H1 (cell line): Measurements from ENCODE around the gene TEX35. TPM values are rescaled to one million over a fixed set of nuclear protein-coding genes. Genes with fewer than 3 reads are reported as not detected.

Source experiments
- CTCF ChIA-PET: fragments of 300-600 bp; sonication (Branson Sonifier 250); formaldehyde crosslinking; loops from one replicate; lab custom pipeline; 2021; ENCODE audit not compliant: partially characterized antibody; lab: Charles Lee
- POLR2A ChIA-PET: fragments of 300-600 bp; sonication (Branson Sonifier 250); formaldehyde crosslinking; loops from one replicate; lab custom pipeline; 2021; ENCODE audit warnings: inconsistent platforms; ENCODE audit not compliant: partially characterized antibody; lab: Charles Lee
- DNase-seq, 2 experiments: peaks; one replicate each; pipeline versions ENCODE4 v3.0.0 to v3.0.0-alpha.2; 2010 to 2022; ENCODE audit warnings: low spot score in 2 of 2, low read depth in 1 of 2, mixed read lengths in 1 of 2
- FAIRE-seq: peaks from 2 replicates; lab custom pipeline; 2011; peaks lifted over from hg19 to GRCh38; lab: Jason Lieb, UNC
- H2AFZ ChIP-seq: 2 replicates; pipeline ENCODE4 v1.8.1; 2012; ENCODE audit warnings: low read length, inconsistent platforms
- H2AK5ac ChIP-seq: 2 replicates; pipeline ENCODE4 v1.6.1; 2013; ENCODE audit warnings: low read depth, low read length
- H2BK120ac ChIP-seq: replicated peaks from 2 replicates; pipeline ENCODE3; 2013; ENCODE audit warnings: low read depth, low read length, inconsistent platforms
- H2BK12ac ChIP-seq: 2 replicates; pipeline ENCODE4 v1.6.1; 2013; ENCODE audit warnings: low read depth, low read length
- H2BK15ac ChIP-seq: 2 replicates; pipeline ENCODE4 v1.6.1; 2013; ENCODE audit warnings: low read length
- H2BK20ac ChIP-seq: 2 replicates; pipeline ENCODE4 v1.6.1; 2013; ENCODE audit warnings: low read length
- H2BK5ac ChIP-seq: 2 replicates; pipeline ENCODE4 v1.6.1; 2013; ENCODE audit warnings: low read depth, low read length
- H3K14ac ChIP-seq: 2 replicates; pipeline ENCODE4 v1.6.1; 2013; ENCODE audit warnings: inconsistent platforms; ENCODE audit not compliant: insufficient read length
- H3K18ac ChIP-seq: 2 replicates; pipeline ENCODE4 v1.6.1; 2013; ENCODE audit warnings: low read length; ENCODE audit errors: extremely low read depth
- H3K23ac ChIP-seq: 2 replicates; pipeline ENCODE4 v1.6.1; 2013; ENCODE audit warnings: inconsistent platforms; ENCODE audit not compliant: insufficient read length
- H3K23me2 ChIP-seq: 2 replicates; pipeline ENCODE4 v1.6.1; 2013; ENCODE audit warnings: low read depth, low read length
- H3K27ac ChIP-seq: 2 replicates; pipeline ENCODE4 v1.6.1; 2011; ENCODE audit warnings: low read depth, low read length, inconsistent platforms
- H3K27me3 ChIP-seq, 4 experiments: replicated peaks in 1 of 4; 1 replicate in 1 of 4; 2 replicates in 3 of 4; pipeline versions ENCODE4 v1.6.1 to v1.8.1; 2011 to 2013; ENCODE audit warnings: low read length in 3 of 4, mild to moderate bottlenecking in 3 of 4, inconsistent platforms in 2 of 4, mixed read lengths in 2 of 4, moderate library complexity in 1 of 4; ENCODE audit not compliant: control insufficient read depth in 3 of 4, insufficient read depth in 3 of 4; ENCODE audit errors: extremely low read depth in 1 of 4
- H3K36me3 ChIP-seq, 4 experiments: 2 replicates each; pipeline versions ENCODE4 v1.6.1 to v1.8.1; 2011 to 2013; ENCODE audit warnings: mild to moderate bottlenecking in 4 of 4, low read length in 3 of 4, moderate library complexity in 2 of 4, control low read depth in 1 of 4, inconsistent platforms in 1 of 4; ENCODE audit not compliant: insufficient read depth in 4 of 4, control insufficient read depth in 2 of 4
- H3K4ac ChIP-seq: replicated peaks from 2 replicates; pipeline ENCODE3; 2013; ENCODE audit warnings: low read length, low read depth, mixed read lengths, inconsistent platforms; ENCODE audit not compliant: insufficient read length
- H3K4me1 ChIP-seq, 4 experiments: replicated peaks in 1 of 4; 1 replicate in 1 of 4; 2 replicates in 3 of 4; pipeline versions ENCODE4 v1.6.1 to v1.8.1; 2011 to 2013; ENCODE audit warnings: low read length in 3 of 4, inconsistent platforms in 2 of 4, mixed read lengths in 1 of 4; ENCODE audit not compliant: insufficient read depth in 4 of 4, control insufficient read depth in 3 of 4
- H3K4me2 ChIP-seq, 2 experiments: 2 replicates each; pipeline versions ENCODE4 v1.6.1 to v1.8.1; 2011 to 2013; ENCODE audit warnings: low read depth in 2 of 2, low read length in 2 of 2, control low read depth in 1 of 2, inconsistent platforms in 1 of 2, mild to moderate bottlenecking in 1 of 2; ENCODE audit not compliant: insufficient read depth in 1 of 2
- H3K4me3 ChIP-seq, 4 experiments: fragments of 200-600, 300-600 bp in 1 of 4; sonication (generic), shearing (Covaris generic), sonication (Bioruptor Twin) in 1 of 4; 2 replicates each; pipeline versions ENCODE4 v1.5.1 to v1.8.1; 2011 to 2016; ENCODE audit warnings: low read length in 4 of 4, low read depth in 3 of 4, control low read depth in 2 of 4, inconsistent platforms in 2 of 4, mild to moderate bottlenecking in 2 of 4, mixed read lengths in 1 of 4, moderate library complexity in 1 of 4; ENCODE audit not compliant: insufficient read depth in 2 of 4; ENCODE audit errors: extremely low read depth in 1 of 4
- H3K56ac ChIP-seq: replicated peaks from 2 replicates; pipeline ENCODE3; 2013; ENCODE audit warnings: low read depth, mild to moderate bottlenecking, mixed read lengths, low read length, inconsistent platforms; ENCODE audit not compliant: insufficient read length
- H3K79me1 ChIP-seq: 2 replicates; pipeline ENCODE4 v1.6.1; 2013; ENCODE audit warnings: low read depth, low read length, control low read depth
- H3K79me2 ChIP-seq, 2 experiments: 2 replicates each; pipeline versions ENCODE4 v1.6.1 to v1.8.1; 2012 to 2013; ENCODE audit warnings: low read length in 2 of 2, mild to moderate bottlenecking in 2 of 2, inconsistent platforms in 1 of 2; ENCODE audit not compliant: insufficient read depth in 2 of 2, control insufficient read depth in 1 of 2
- H3K9ac ChIP-seq, 4 experiments: replicated peaks in 1 of 4; 1 replicate in 1 of 4; 2 replicates in 3 of 4; pipeline versions ENCODE4 v1.6.1 to v1.8.1; 2011 to 2013; ENCODE audit warnings: low read depth in 3 of 4, low read length in 3 of 4, control low read depth in 2 of 4, mild to moderate bottlenecking in 2 of 4, moderate library complexity in 2 of 4, inconsistent platforms in 1 of 4; ENCODE audit errors: extremely low read depth in 1 of 4
- H3K9me3 ChIP-seq, 2 experiments: 2 replicates each; pipeline versions ENCODE4 v1.6.1 to v1.8.1; 2012 to 2013; ENCODE audit warnings: mild to moderate bottlenecking in 2 of 2, moderate library complexity in 2 of 2, control low read depth in 1 of 2, inconsistent platforms in 1 of 2, low read depth in 1 of 2, low read length in 1 of 2, mixed read lengths in 1 of 2; ENCODE audit not compliant: insufficient read depth in 2 of 2
- H4K20me1 ChIP-seq, 2 experiments: replicated peaks in 1 of 2; 2 replicates each; pipeline versions ENCODE3 to v1.8.1; 2011 to 2013; ENCODE audit warnings: inconsistent platforms in 2 of 2, low read length in 2 of 2, mild to moderate bottlenecking in 1 of 2; ENCODE audit not compliant: insufficient read depth in 2 of 2, control insufficient read depth in 1 of 2
- H4K5ac ChIP-seq: 2 replicates; pipeline ENCODE4 v1.6.1; 2013; ENCODE audit warnings: low read length, low read depth, mixed read lengths, inconsistent platforms; ENCODE audit not compliant: insufficient read length
- H4K8ac ChIP-seq: 2 replicates; pipeline ENCODE4 v1.8.0; 2013; ENCODE audit warnings: mild to moderate bottlenecking, moderate library complexity, low read length, inconsistent platforms; ENCODE audit not compliant: insufficient read depth; ENCODE audit errors: extremely low read depth
- H4K91ac ChIP-seq: replicated peaks from 2 replicates; pipeline ENCODE3; 2013; ENCODE audit warnings: low read length, mixed read lengths, inconsistent platforms; ENCODE audit not compliant: insufficient read length
- CHD1 ChIP-seq: IDR thresholded peaks from 2 replicates; pipeline ENCODE4 v1.6.1; 2012; ENCODE audit warnings: low read depth, low read length, improper control_type of control experiment
- CTCF ChIP-seq, 3 experiments: IDR thresholded peaks; 1 replicate in 2 of 3; 2 replicates in 1 of 3; pipeline versions ENCODE4 v1.5.1 to v1.6.1; 2011; ENCODE audit warnings: low read length in 3 of 3, mild to moderate bottlenecking in 3 of 3, inconsistent platforms in 2 of 3, low read depth in 1 of 3, moderate library complexity in 1 of 3; ENCODE audit not compliant: insufficient read depth in 1 of 3; ENCODE audit errors: control extremely low read depth in 1 of 3
- GTF2F1 ChIP-seq: IDR thresholded peaks from 2 replicates; pipeline ENCODE4 v1.6.1; 2012; ENCODE audit warnings: low read depth, low read length, improper control_type of control experiment, borderline replicate concordance
- RAD21 ChIP-seq, 2 experiments: IDR thresholded peaks in 1 of 2; conservative IDR thresholded peaks in 1 of 2; 2 replicates each; pipeline ENCODE4 v1.6.1; 2011; ENCODE audit warnings: low read depth in 2 of 2, low read length in 2 of 2, improper control_type of control experiment in 1 of 2, inconsistent platforms in 1 of 2, mild to moderate bottlenecking in 1 of 2, moderate library complexity in 1 of 2
- WGBS, 2 experiments: shearing (Covaris generic) in 1 of 2; methylation state at CpG; one replicate each; pipeline versions ENCODE4 v1.1.6 to v1.1.7; 2013 to 2015; ENCODE audit warnings: low lambda C conversion rate in 2 of 2, mixed read lengths in 2 of 2, inconsistent platforms in 1 of 2, low coverage in 1 of 2, missing lambda C conversion rate in 1 of 2; ENCODE audit not compliant: insufficient replicate concordance in 2 of 2, insufficient coverage in 1 of 2, insufficient read length in 1 of 2; ENCODE audit errors: extremely low coverage in 1 of 2, missing lambda C conversion rate in 1 of 2; 5-methylcytosine and 5-hydroxymethylcytosine counted together
- polyA plus RNA-seq, 7 experiments: library from polyadenylated mRNA; depleted of rRNA in 3 of 7; stranded (reverse) in 5 of 7; unstranded in 2 of 7; fragments of >200 nt in 5 of 7; fragments of 200-250 nt in 2 of 7; gene quantifications; 1 replicate in 5 of 7; 2 replicates in 1 of 7; 4 replicates in 1 of 7; pipeline versions ENCODE4 v1.2.1 to v1.2.3, GENCODE V29; 2011 to 2013; ENCODE audit warnings: missing spikeins in 2 of 7, mixed read lengths in 2 of 7
- total RNA-seq: library from RNA; stranded (reverse); fragmentation: NEBNext Ultra II Directional; extraction: Animal tissue kit (Norgen Biotek cat#: 25700); gene quantifications from 2 replicates; pipeline ENCODE4 v1.2.1, GENCODE V29; 2021

Gene TEX35
- total and polyA plus RNA-seq, 2 of the 8 experiments (the other 6 are each of a cell fraction or from before 2014, with no cell fraction given) = 0.03 TPM; not detected in 1

- no peak overlapping the region for H2BK20ac ChIP-seq
- H3K9ac ChIP-seq = no peak overlapping the region
- H3K18ac ChIP-seq = no peak overlapping the region
- H3K27me3 ChIP-seq = no peaks in the 10 kb centered on the region
- WGBS, 2 experiments = 92% methylated on average over 3 of the region's 3 CpGs; no CpG with 5 or more reads in 1 of the 2 experiments
- H3K23ac ChIP-seq = no peak overlapping the region
- H3K14ac ChIP-seq = no peak overlapping the region
- peaks cover 0 to 3% (median 1%) of the 10 kb centered on the region in 4 experiments; a peak in 2 of 7 replicates for H3K4me1 ChIP-seq
- no peak overlapping the region for H2BK120ac ChIP-seq
- peak in 1 of 2 experiments; percentile 23; a peak in 1 of 4 replicates for TF ChIP-seq RAD21 (IDR thresholded peaks at IDR 0.05 in 1 of 2, conservative IDR thresholded peaks at IDR 0.05 in 1 of 2; ENCODE audit: low read depth in 2 of 2, low read length in 2 of 2)
- no peak for TF ChIP-seq GTF2F1
- peak; percentile 26 to 66 (median 39) for TF ChIP-seq CTCF (IDR thresholded peaks at IDR 0.05; ENCODE audit: control extremely low read depth in 1 of 3, insufficient read depth in 1 of 3, low read depth in 1 of 3, low read length in 3 of 3)
- no peak for TF ChIP-seq CHD1
- H3K27ac ChIP-seq = no peak overlapping the region
- no peak overlapping the region for H4K8ac ChIP-seq
- no peak for DNase-seq
- H3K56ac ChIP-seq = no peak overlapping the region
- no peaks in the 10 kb centered on the region for H3K9me3 ChIP-seq
- H3K23me2 ChIP-seq = peaks cover 3% of the 10 kb centered on the region; the same call in 1 of the 2 replicates
- no peak overlapping the region for H2BK5ac ChIP-seq
- ChIA-PET POLR2A (no interaction called here), CTCF (interaction anchor here (1.0 to 1.8 kb wide), 4 partner anchors 25 to 457 kb away, joined by 3 to 5 read pairs (median 4); no protein-coding TSS in a partner anchor)
- H2BK15ac ChIP-seq = no peak overlapping the region
- H2AFZ ChIP-seq = no peak overlapping the region
- H4K20me1 ChIP-seq = no peaks in the 10 kb centered on the region
- H3K36me3 ChIP-seq = no peaks in the 10 kb centered on the region
- H2AK5ac ChIP-seq = no peak overlapping the region
- no peak for FAIRE-seq
- H3K4me3 ChIP-seq = no peak overlapping the region
- H3K4ac ChIP-seq = no peak overlapping the region
- no peak overlapping the region for H2BK12ac ChIP-seq
- H3K4me2 ChIP-seq = no peak overlapping the region
- no peak overlapping the region for H4K91ac ChIP-seq
- H3K79me2 ChIP-seq = no peaks in the 10 kb centered on the region
- H4K5ac ChIP-seq = no peak overlapping the region
- H3K79me1 ChIP-seq = no peaks in the 10 kb centered on the region; the same call in 1 of the 2 replicates
Measured at GRCh38 chr1:178548108-178548507, 35.2 kb downstream of the TEX35 start.
